Mammary epithelial cell (primary cell): Measurements from ENCODE around the gene ITPR2.

Experiments used
- CTCF ChIP-seq, 2 donors: IDR thresholded peaks in 1 of 2; conservative IDR thresholded peaks in 1 of 2; 2 replicates each; pipeline ENCODE4 v1.5.1; 2011 to 2012; ENCODE audit warnings: inconsistent platforms in 2 of 2, low read length in 2 of 2, mild to moderate bottlenecking in 2 of 2, control low read depth in 1 of 2, low read depth in 1 of 2; ENCODE audit not compliant: insufficient read depth in 1 of 2; ENCODE audit errors: extremely low read depth in 1 of 2
- EZH2 ChIP-seq: IDR thresholded peaks from 2 replicates; pipeline ENCODE4 v1.6.1; 2012; ENCODE audit warnings: low read length, inconsistent platforms, borderline replicate concordance

DNA sequence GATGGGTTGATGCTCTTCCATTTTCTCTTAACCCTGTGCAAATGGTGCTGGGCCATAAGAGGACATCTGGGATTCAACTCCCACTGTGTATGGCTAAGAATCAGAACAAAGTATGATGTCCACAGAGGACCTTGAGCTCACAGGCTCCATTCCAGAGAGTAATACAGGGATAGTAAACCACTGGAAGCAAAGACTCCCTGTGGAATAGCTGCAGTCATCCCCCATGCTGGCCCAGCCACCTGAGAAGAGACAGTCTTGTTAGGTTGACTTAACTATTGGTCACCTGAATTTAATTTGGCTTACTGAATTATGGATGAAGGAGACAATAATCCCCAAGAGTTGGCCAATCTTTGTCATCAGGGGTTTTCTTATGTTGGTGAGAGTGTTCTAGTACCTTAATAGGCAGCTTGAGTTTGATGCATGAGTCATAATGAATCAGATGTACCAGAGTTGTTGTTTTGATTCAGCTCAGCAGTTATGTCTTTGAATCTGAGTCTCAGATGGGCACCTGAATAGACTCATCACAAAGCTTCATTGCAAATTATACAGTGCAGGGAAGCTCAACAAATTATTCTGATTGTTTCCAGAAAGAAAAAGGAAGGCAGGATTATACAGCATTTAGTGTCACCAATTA lies 514.9 kb downstream of the ITPR2 start:
- TF ChIP-seq CTCF (conservative IDR thresholded peaks at IDR 0.05 in 1 of 2, IDR thresholded peaks at IDR 0.05 in 1 of 2; ENCODE audit: extremely low read depth in 1 of 2, insufficient read depth in 1 of 2, low read depth in 1 of 2, low read length in 2 of 2) (no peak), EZH2 (no peak)
